B cell (primary cell): ENCODE results near the gene STPG4.

ENCODE experiments used
- CTCF ChIP-seq: fragments of 200-600 bp; IDR thresholded peaks from one replicate; pipeline ENCODE4 v1.8.0; 2022; ENCODE audit warnings: antibody characterized with exemption, mild to moderate bottlenecking
- EZH2 ChIP-seq: IDR thresholded peaks from 2 replicates; pipeline ENCODE4 v1.6.1; 2012; ENCODE audit warnings: borderline replicate concordance, low read depth, mild to moderate bottlenecking, moderate library complexity, low read length; ENCODE audit not compliant: insufficient read depth, poor library complexity, severe bottlenecking

- TF ChIP-seq EZH2 (no peak), CTCF (no peak)
Measured at GRCh38 chr2:47046271-47046670, 108.8 kb downstream of the STPG4 start.
